ENCODE measurements around the gene TMEM107. TPM values are rescaled to one million over a fixed set of nuclear protein-coding genes. Genes with fewer than 3 reads are reported as not detected.

TMEM107 gene
- total and polyA plus RNA-seq, 2 donors (not counting 1 experiment from before 2014, with no cell fraction given): 9.8 to 36.0 TPM

- Histone ChIP-seq H3K27me3 (ENCODE audit: control insufficient read depth, insufficient read depth, low read length) (no peaks in the 10 kb centered on the region), H3K4me2 (ENCODE audit: extremely low read depth, insufficient read depth, low read length) (peak overlapping the region; percentile 88), H2AFZ (ENCODE audit: low read length) (peak overlapping the region; percentile 93), H4K20me1 (ENCODE audit: control insufficient read depth, extremely low read depth, insufficient read depth, low read length) (no peaks in the 10 kb centered on the region), H3K4me3 (replicated peaks in 1 of 4; ENCODE audit: control extremely low read depth in 1 of 4, insufficient read depth in 1 of 4, low read depth in 3 of 4, low read length in 4 of 4) (peak overlapping the region; percentile 40 to 75 (median 44)), H3K9ac (ENCODE audit: insufficient read depth, low read length) (peak overlapping the region; percentile 100), H3K4me1 (ENCODE audit: control insufficient read depth, extremely low read depth, insufficient read depth, low read length) (peaks cover 35% of the 10 kb centered on the region), H3K36me3 (ENCODE audit: control insufficient read depth, insufficient read depth, low read length) (peaks cover 12% of the 10 kb centered on the region), H3K79me2 (ENCODE audit: control insufficient read depth, insufficient read depth, low read length) (peaks cover 18% of the 10 kb centered on the region), H3K9me3 (ENCODE audit: control insufficient read depth, insufficient read depth, low read depth, low read length) (no peaks in the 10 kb centered on the region), H3K27ac (ENCODE audit: insufficient read depth, low read length) (peak overlapping the region; percentile 98)
- no peak for DNase-seq (ENCODE audit: low read depth in 2 of 2)
- TF ChIP-seq EZH2 (IDR thresholded peaks at IDR 0.05; ENCODE audit: low read length, missing control alignments): no peak
- TF ChIP-seq CTCF (conservative IDR thresholded peaks at IDR 0.05 in 1 of 2, IDR thresholded peaks at IDR 0.05 in 1 of 2; ENCODE audit: low read depth in 1 of 2, low read length in 2 of 2): no peak
Measured at GRCh38 chr17:8162997-8163977, 12.9 kb downstream of the TMEM107 start.

DNA sequence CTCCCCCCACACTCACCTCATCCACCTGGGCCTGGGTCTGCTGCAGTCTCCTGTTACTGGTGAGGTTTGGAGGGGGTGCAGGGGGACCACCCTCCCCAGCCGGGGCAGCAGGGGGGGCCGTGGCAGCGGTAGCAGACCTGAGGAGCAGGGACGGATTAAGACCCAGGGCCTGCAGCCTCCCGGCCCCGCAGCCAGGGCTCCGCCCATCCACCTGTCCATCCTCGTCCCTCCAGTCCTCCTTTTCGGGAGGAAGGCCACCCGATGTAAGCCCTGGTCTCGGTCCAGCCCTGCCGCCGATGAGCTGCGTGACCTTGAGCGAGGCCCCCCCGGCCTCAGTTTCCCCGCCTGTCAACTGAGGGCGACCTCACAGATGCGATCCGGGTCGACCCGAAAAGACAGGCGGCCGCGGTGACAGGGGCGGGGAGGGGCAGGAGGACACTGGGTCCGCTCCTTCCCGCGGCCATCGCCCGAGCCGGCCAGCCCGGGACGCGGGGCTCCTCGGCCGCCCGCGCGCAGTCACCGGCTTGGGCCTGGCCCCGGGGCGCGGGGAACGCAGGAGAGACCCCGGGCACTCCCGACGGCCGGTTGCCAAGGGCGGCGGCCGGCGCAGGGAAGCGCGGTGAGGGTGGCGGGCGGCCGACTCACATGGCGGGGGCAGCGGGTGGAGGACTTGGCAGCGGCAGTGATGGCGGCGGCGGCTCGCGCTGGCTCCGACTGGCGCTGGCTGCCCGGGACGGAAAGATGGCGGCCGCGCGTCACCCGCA lies 13.8 kb downstream of the TMEM107 start, which contains the start of gene VAMP2:
TSS of gene VAMP2 (minus strand) at position 716 of the 764 bp plus-strand sequence. CDS start at position 647, 69 bp downstream.
- no peaks in the 10 kb centered on the region for H4K20me1 ChIP-seq (ENCODE audit: control insufficient read depth, extremely low read depth, insufficient read depth, low read length)
- H3K27ac ChIP-seq (ENCODE audit: insufficient read depth, low read length): peak within 1 kb of the TSS; percentile 98
- peak within 1 kb of the TSS; percentile 93 for H2AFZ ChIP-seq (ENCODE audit: low read length)
- peak; percentile 52 to 65 for DNase-seq (ENCODE audit: low read depth in 2 of 2)
- no peaks in the 10 kb centered on the region for H3K9me3 ChIP-seq (ENCODE audit: control insufficient read depth, insufficient read depth, low read depth, low read length)
- peak within 1 kb of the TSS; percentile 75 to 97 (median 91) for H3K4me3 ChIP-seq (replicated peaks in 1 of 4; ENCODE audit: control extremely low read depth in 1 of 4, insufficient read depth in 1 of 4, low read depth in 3 of 4, low read length in 4 of 4)
- H3K4me2 ChIP-seq (ENCODE audit: extremely low read depth, insufficient read depth, low read length): peak within 1 kb of the TSS; percentile 92
- peaks cover 35% of the 10 kb centered on the region for H3K4me1 ChIP-seq (ENCODE audit: control insufficient read depth, extremely low read depth, insufficient read depth, low read length)
- peaks cover 18% of the 10 kb centered on the region for H3K79me2 ChIP-seq (ENCODE audit: control insufficient read depth, insufficient read depth, low read length)
- H3K9ac ChIP-seq (ENCODE audit: insufficient read depth, low read length): peak within 1 kb of the TSS; percentile 100
- no peak for TF ChIP-seq CTCF (conservative IDR thresholded peaks at IDR 0.05 in 1 of 2, IDR thresholded peaks at IDR 0.05 in 1 of 2; ENCODE audit: low read depth in 1 of 2, low read length in 2 of 2)
- no peak for TF ChIP-seq EZH2 (IDR thresholded peaks at IDR 0.05; ENCODE audit: low read length, missing control alignments)
- peaks cover 12% of the 10 kb centered on the region for H3K36me3 ChIP-seq (ENCODE audit: control insufficient read depth, insufficient read depth, low read length)
- no peaks in the 10 kb centered on the region for H3K27me3 ChIP-seq (ENCODE audit: control insufficient read depth, insufficient read depth, low read length)

Data from fibroblast of lung (primary cell).